MM.1S (cell line): ENCODE data around the gene PCDH7.

Source experiments
- DNase-seq: peaks from one replicate; pipeline ENCODE4 v3.0.0-alpha.2; 2015
- H2AFZ ChIP-seq: fragments of 300-600 bp; sonication (generic); 2 replicates; pipeline ENCODE4 v1.6.0; 2016; ENCODE audit warnings: antibody characterized with exemption, low read length
- H3F3A ChIP-seq: fragments of 300-600 bp; sonication (generic); 2 replicates; pipeline ENCODE4 v1.6.1; 2016; ENCODE audit warnings: mild to moderate bottlenecking, antibody characterized with exemption, low read length, moderate library complexity, mixed read lengths; ENCODE audit not compliant: insufficient read depth
- H3K27ac ChIP-seq: fragments of 300-600 bp; sonication (generic); 2 replicates; pipeline ENCODE4 v1.5.1; 2016; ENCODE audit warnings: mild to moderate bottlenecking, low read length
- H3K27me3 ChIP-seq: fragments of 300-600 bp; sonication (generic); replicated peaks from 2 replicates; pipeline ENCODE4 v1.6.0; 2016; ENCODE audit warnings: low read length; ENCODE audit not compliant: insufficient read depth
- H3K36me3 ChIP-seq: fragments of 300-600 bp; sonication (generic); replicated peaks from 2 replicates; pipeline ENCODE4 v1.6.1; 2016; ENCODE audit warnings: mild to moderate bottlenecking, low read length, mixed read lengths; ENCODE audit not compliant: insufficient read depth
- H3K4me1 ChIP-seq: fragments of 300-600 bp; sonication (generic); 2 replicates; pipeline ENCODE4 v1.6.1; 2016; ENCODE audit warnings: low read length, mixed read lengths
- H3K4me2 ChIP-seq: fragments of 300-600 bp; sonication (generic); 2 replicates; pipeline ENCODE4 v1.6.0; 2016; ENCODE audit warnings: low read depth, low read length
- H3K4me3 ChIP-seq: fragments of 300-600 bp; sonication (generic); 2 replicates; pipeline ENCODE4 v1.5.1; 2016; ENCODE audit warnings: low read length, mixed read lengths
- H3K79me2 ChIP-seq: fragments of 300-600 bp; sonication (generic); 2 replicates; pipeline ENCODE4 v1.6.1; 2016; ENCODE audit warnings: mixed run types, low read length, mixed read lengths
- H3K9ac ChIP-seq: fragments of 300-600 bp; sonication (generic); 2 replicates; pipeline ENCODE4 v1.6.1; 2016; ENCODE audit warnings: low read length, mixed read lengths
- H3K9me2 ChIP-seq: fragments of 300-600 bp; sonication (generic); replicated peaks from 2 replicates; pipeline ENCODE4 v1.6.1; 2016; ENCODE audit warnings: mild to moderate bottlenecking, low read length, mixed read lengths; ENCODE audit not compliant: insufficient read depth
- H3K9me3 ChIP-seq: fragments of 300-600 bp; sonication (generic); replicated peaks from 2 replicates; pipeline ENCODE4 v1.6.1; 2016; ENCODE audit warnings: mild to moderate bottlenecking, low read length, mixed read lengths; ENCODE audit not compliant: insufficient read depth
- H4K20me1 ChIP-seq: fragments of 300-600 bp; sonication (generic); 2 replicates; pipeline ENCODE4 v1.6.1; 2016; ENCODE audit warnings: mild to moderate bottlenecking, low read length, moderate library complexity, mixed read lengths; ENCODE audit not compliant: insufficient read depth
- CTCF ChIP-seq: fragments of 300-600 bp; sonication (generic); IDR thresholded peaks from 2 replicates; pipeline ENCODE4 v1.5.1; 2016; ENCODE audit warnings: antibody characterized with exemption, low read length, mixed read lengths
- EZH2 ChIP-seq: fragments of 300-600 bp; sonication (generic); optimal IDR thresholded peaks from 2 replicates; pipeline ENCODE3; 2017; ENCODE audit warnings: low read depth, mild to moderate bottlenecking, antibody characterized with exemption, low read length, mixed read lengths
- EZH2phosphoT487 ChIP-seq: fragments of 300-600 bp; sonication (generic); IDR thresholded peaks from 2 replicates; pipeline ENCODE4 v1.6.1; 2018; ENCODE audit warnings: antibody characterized with exemption, low read length

The PCDH7 gene

GRCh38 chr4:30744386-30744785, 24.2 kb downstream of the PCDH7 start:
- Histone ChIP-seq H3K9ac (no peak overlapping the region), H3K36me3 (no peaks in the 10 kb centered on the region), H3K27me3 (no peaks in the 10 kb centered on the region), H4K20me1 (no peaks in the 10 kb centered on the region), H3K4me3 (no peak overlapping the region), H3K79me2 (no peaks in the 10 kb centered on the region), H2AFZ (no peak overlapping the region), H3K4me2 (no peak overlapping the region), H3K4me1 (no peaks in the 10 kb centered on the region), H3K9me3 (no peaks in the 10 kb centered on the region; the same call in 1 of the 2 replicates), H3K27ac (no peak overlapping the region), H3F3A (no peaks in the 10 kb centered on the region), H3K9me2 (no peaks in the 10 kb centered on the region)
- TF ChIP-seq EZH2 (no peak), CTCF (no peak), EZH2phosphoT487 (no peak)
- DNase-seq = no peak

- no peaks in the 10 kb centered on the region for H3K36me3 ChIP-seq
- H3K9me2 ChIP-seq = no peaks in the 10 kb centered on the region
- no peaks in the 10 kb centered on the region; the same call in 1 of the 2 replicates for H3K9me3 ChIP-seq
- DNase-seq = no peak
- H3K9ac ChIP-seq = no peak overlapping the region
- H3F3A ChIP-seq = no peaks in the 10 kb centered on the region
- no peak overlapping the region for H3K4me3 ChIP-seq
- H4K20me1 ChIP-seq = no peaks in the 10 kb centered on the region
- H3K4me1 ChIP-seq = no peaks in the 10 kb centered on the region
- no peak overlapping the region for H2AFZ ChIP-seq
- no peak overlapping the region for H3K4me2 ChIP-seq
- H3K27ac ChIP-seq = no peak overlapping the region
- no peaks in the 10 kb centered on the region for H3K79me2 ChIP-seq
- TF ChIP-seq EZH2phosphoT487 (no peak), CTCF (no peak), EZH2 (no peak)
- H3K27me3 ChIP-seq = no peaks in the 10 kb centered on the region
Observed at GRCh38 chr4:30744957-30745640, 24.9 kb downstream of the PCDH7 start.

- Histone ChIP-seq H3K9ac (no peak overlapping the region), H3K36me3 (no peaks in the 10 kb centered on the region), H3K4me1 (no peaks in the 10 kb centered on the region), H2AFZ (no peak overlapping the region), H3K79me2 (no peaks in the 10 kb centered on the region), H3F3A (no peaks in the 10 kb centered on the region), H3K9me2 (no peaks in the 10 kb centered on the region), H3K27me3 (no peaks in the 10 kb centered on the region), H3K9me3 (no peaks in the 10 kb centered on the region), H3K4me2 (no peak overlapping the region), H4K20me1 (no peaks in the 10 kb centered on the region), H3K27ac (no peak overlapping the region), H3K4me3 (no peak overlapping the region)
- no peak for DNase-seq
- TF ChIP-seq CTCF (no peak), EZH2 (no peak), EZH2phosphoT487 (no peak)
Observed at GRCh38 chr4:30746735-30747134, 26.6 kb downstream of the PCDH7 start.
